ENCODE measurements around the gene SERGEF. TPM values are rescaled to one million over a fixed set of nuclear protein-coding genes. Genes with fewer than 3 reads are reported as not detected.

SERGEF gene
- polyA plus RNA-seq, 2 of the 4 experiments (the other 2 are of a cell fraction): 20.7 to 24.1 TPM

- TF ChIP-seq JUNB (IDR thresholded peaks at IDR 0.05) (no peak), CTCF (IDR thresholded peaks at IDR 0.05) (no peak), HMGXB4 (CRISPR knock-in tag; IDR thresholded peaks at IDR 0.05; ENCODE audit: borderline replicate concordance) (no peak), ZNF302 (CRISPR knock-in tag; IDR thresholded peaks at IDR 0.05) (no peak), ESRRA (IDR thresholded peaks at IDR 0.05; ENCODE audit: borderline replicate concordance, low read length) (no peak), PBX3 (IDR thresholded peaks at IDR 0.05) (no peak)
These were observed 160.6 kb downstream of the SERGEF start (continued) for GRCh38 chr11:17852246-17852645.

GRCh38 chr11:17851697-17852096 is 161.2 kb downstream of the SERGEF start:
- no peak overlapping the region for H3K4me2 ChIP-seq
- 92% methylated on average over 1 of the region's 1 CpG for WGBS (ENCODE audit: missing lambda C conversion rate)
- ATAC-seq (no peak), DNase-seq (ENCODE audit: low read depth in 1 of 2, low spot score in 1 of 2) (no peak), FAIRE-seq (no peak)
- H3K9me3 ChIP-seq: no peaks in the 10 kb centered on the region
- no peak for TF ChIP-seq E2F6 (IDR thresholded peaks at IDR 0.05; ENCODE audit: borderline replicate concordance, low read depth)
- TF ChIP-seq CTCF (IDR thresholded peaks at IDR 0.05): no peak
- TF ChIP-seq TFCP2L1 (CRISPR knock-in tag; IDR thresholded peaks at IDR 0.05): no peak
- no peak for TF ChIP-seq BCL3 (IDR thresholded peaks at IDR 0.05)
- no peak for TF ChIP-seq FOSL2 (IDR thresholded peaks at IDR 0.05)
- no peak for TF ChIP-seq FOSL2 (CRISPR knock-in tag; IDR thresholded peaks at IDR 0.05)
- no peak for TF ChIP-seq FOSB (CRISPR knock-in tag; IDR thresholded peaks at IDR 0.05)
- no peak for TF ChIP-seq NR3C1 (IDR thresholded peaks at IDR 0.05)
- no peak for TF ChIP-seq ATOH8 (CRISPR knock-in tag; IDR thresholded peaks at IDR 0.05; ENCODE audit: low read depth)
- no peak for TF ChIP-seq RCOR1 (IDR thresholded peaks at IDR 0.05; ENCODE audit: low read depth, low read length)
- no peak for TF ChIP-seq MAZ (IDR thresholded peaks at IDR 0.05; ENCODE audit: borderline replicate concordance, low read depth, low read length)
- TF ChIP-seq CHD2 (IDR thresholded peaks at IDR 0.05; ENCODE audit: low read length, partially characterized antibody): no peak
- TF ChIP-seq SREBF2 (IDR thresholded peaks at IDR 0.05): no peak
- no peak for TF ChIP-seq KDM1A (IDR thresholded peaks at IDR 0.05; ENCODE audit: low read depth)
- TF ChIP-seq HOXA7 (CRISPR knock-in tag; IDR thresholded peaks at IDR 0.05): no peak
- TF ChIP-seq ZFP36 (IDR thresholded peaks at IDR 0.05; ENCODE audit: borderline replicate concordance, partially characterized antibody): no peak
- TF ChIP-seq NFE2L2 (conservative IDR thresholded peaks at IDR 0.05; ENCODE audit: low read length): no peak
- TF ChIP-seq HDAC2 (IDR thresholded peaks at IDR 0.05): no peak
- TF ChIP-seq HOXB13 (CRISPR knock-in tag; IDR thresholded peaks at IDR 0.05; ENCODE audit: low read depth): no peak
- TF ChIP-seq EHMT2 (IDR thresholded peaks at IDR 0.05; ENCODE audit: low read depth): no peak
- CTCF ChIA-PET: interaction anchor here (1.4 to 1.5 kb wide), 2 partner anchors 25 to 84 kb away, joined by 3 to 4 read pairs; no protein-coding TSS in a partner anchor
- H3K27ac ChIP-seq: no peak overlapping the region
- POLR2A ChIA-PET: no interaction called here
- H3K4me1 ChIP-seq: no peaks in the 10 kb centered on the region
- no peak overlapping the region for H3K4me3 ChIP-seq

Data from A549 (cell line).